Endothelial cell of umbilical vein (primary cell): Measurements from ENCODE around the gene AGAP3. TPM values are rescaled to one million over a fixed set of nuclear protein-coding genes. Genes with fewer than 3 reads are reported as not detected.

Source experiments
- BruUV-seq: library from RNA; stranded (reverse); fragments of 400-500 nt; replicated peaks from 2 replicates; lab custom pipeline; 2021; lab: Mats Ljungman, UMichigan
- CTCF ChIA-PET: fragments of 300-600, 350-600 bp; sonication (Branson Sonifier 250); formaldehyde crosslinking; loops from one replicate; lab custom pipeline; 2021; ENCODE audit warnings: antibody characterized with exemption, inconsistent platforms; lab: Charles Lee
- POLR2A ChIA-PET: fragments of 300-600, 350-600 bp; sonication (Branson Sonifier 250); formaldehyde crosslinking; loops from one replicate; lab custom pipeline; 2021; ENCODE audit warnings: antibody characterized with exemption, inconsistent platforms; lab: Charles Lee
- DNase-seq: peaks from one replicate; pipeline ENCODE4 v3.0.0-alpha.2; 2011; ENCODE audit warnings: low read depth, low spot score
- FAIRE-seq: peaks from 2 replicates; lab custom pipeline; 2011; peaks lifted over from hg19 to GRCh38; lab: Jason Lieb, UNC
- H2AFZ ChIP-seq: 2 replicates; pipeline ENCODE4 v1.6.0; 2012; ENCODE audit warnings: low read depth, low read length, control low read depth, inconsistent platforms
- H3K27ac ChIP-seq: 2 replicates; pipeline ENCODE4 v1.5.1; 2011; ENCODE audit warnings: low read depth, mild to moderate bottlenecking, control low read depth, low read length, moderate library complexity; ENCODE audit not compliant: insufficient read depth
- H3K27me3 ChIP-seq, 2 experiments: 2 replicates each; pipeline versions ENCODE4 v1.6.0 to v1.6.1; 2011; ENCODE audit warnings: low read length in 2 of 2, mixed read lengths in 1 of 2; ENCODE audit not compliant: control insufficient read depth in 2 of 2, insufficient read depth in 2 of 2
- H3K36me3 ChIP-seq, 2 experiments: 2 replicates in 1 of 2; 3 replicates in 1 of 2; pipeline ENCODE4 v1.5.1; 2011; ENCODE audit warnings: low read length in 2 of 2, mild to moderate bottlenecking in 1 of 2, moderate library complexity in 1 of 2; ENCODE audit not compliant: control insufficient read depth in 2 of 2, insufficient read depth in 2 of 2; ENCODE audit errors: extremely low read depth in 1 of 2
- H3K4me1 ChIP-seq: 3 replicates; pipeline ENCODE4 v1.5.1; 2011; ENCODE audit warnings: mild to moderate bottlenecking, low read length; ENCODE audit not compliant: control insufficient read depth, insufficient read depth; ENCODE audit errors: extremely low read depth
- H3K4me2 ChIP-seq: 2 replicates; pipeline ENCODE4 v1.6.1; 2011; ENCODE audit warnings: low read length, control low read depth, mixed read lengths; ENCODE audit not compliant: insufficient read depth
- H3K4me3 ChIP-seq, 3 experiments: fragments of 200-600 bp in 1 of 3; sonication (generic), shearing (Covaris generic) in 1 of 3; replicated peaks in 1 of 3; 2 replicates each; pipeline ENCODE4 v1.5.1; 2011 to 2016; ENCODE audit warnings: control low read depth in 3 of 3, low read length in 3 of 3, mild to moderate bottlenecking in 2 of 3, inconsistent platforms in 1 of 3, low read depth in 1 of 3, moderate library complexity in 1 of 3; ENCODE audit not compliant: insufficient read depth in 1 of 3
- H3K79me2 ChIP-seq: 2 replicates; pipeline ENCODE4 v1.6.0; 2012; ENCODE audit warnings: low read length, inconsistent platforms; ENCODE audit not compliant: control insufficient read depth, insufficient read depth
- H3K9ac ChIP-seq: replicated peaks from 2 replicates; pipeline ENCODE3; 2011; ENCODE audit warnings: low read length, control low read depth; ENCODE audit not compliant: insufficient read depth; ENCODE audit errors: extremely low read depth
- H3K9me1 ChIP-seq: replicated peaks from 3 replicates; pipeline ENCODE4 v1.6.0; 2011; ENCODE audit warnings: mild to moderate bottlenecking, low read length; ENCODE audit not compliant: control insufficient read depth, insufficient read depth; ENCODE audit errors: extremely low read depth
- H3K9me3 ChIP-seq: replicated peaks from 2 replicates; pipeline ENCODE4 v1.5.1; 2012; ENCODE audit warnings: low read length, inconsistent platforms; ENCODE audit not compliant: control insufficient read depth, insufficient read depth
- H4K20me1 ChIP-seq: replicated peaks from 2 replicates; pipeline ENCODE3; 2011; ENCODE audit warnings: mild to moderate bottlenecking, low read length; ENCODE audit not compliant: control insufficient read depth, insufficient read depth; ENCODE audit errors: extremely low read depth
- EZH2 ChIP-seq: IDR thresholded peaks from 2 replicates; pipeline ENCODE4 v1.6.1; 2012; ENCODE audit warnings: borderline replicate concordance, low read depth, mild to moderate bottlenecking, moderate library complexity, low read length, inconsistent platforms; ENCODE audit not compliant: severe bottlenecking
- FOS ChIP-seq: IDR thresholded peaks from 2 replicates; pipeline ENCODE4 v1.6.1; 2011; ENCODE audit warnings: mild to moderate bottlenecking, low read length, moderate library complexity, borderline replicate concordance; ENCODE audit not compliant: insufficient read depth
- GATA2 ChIP-seq: IDR thresholded peaks from 2 replicates; pipeline ENCODE4 v1.7.0; 2011; ENCODE audit warnings: low read depth, mild to moderate bottlenecking, moderate library complexity, mixed read lengths, low read length; ENCODE audit not compliant: insufficient read length, insufficient read depth
- JUN ChIP-seq: IDR thresholded peaks from 2 replicates; pipeline ENCODE4 v1.6.1; 2011; ENCODE audit warnings: borderline replicate concordance, low read depth; ENCODE audit not compliant: insufficient read length, insufficient read depth
- MYC ChIP-seq: IDR thresholded peaks from one replicate; pipeline ENCODE4 v1.6.1; 2011; ENCODE audit warnings: mild to moderate bottlenecking, low read depth, low read length
- POLR2A ChIP-seq: IDR thresholded peaks from 2 replicates; pipeline ENCODE4 v1.6.1; 2012; ENCODE audit warnings: low read depth, mild to moderate bottlenecking, control low read depth, low read length
- POLR2AphosphoS5 ChIP-seq: IDR thresholded peaks from 2 replicates; pipeline ENCODE4 v1.6.1; 2012; ENCODE audit warnings: low read depth, mild to moderate bottlenecking, control low read depth, low read length, moderate library complexity; ENCODE audit not compliant: insufficient read depth
- dilution Hi-C: fragments of 300-500 bp; cut with MboI; formaldehyde crosslinking; loops from one replicate; pipeline ENCODE4 v1.15.0; 2019; ENCODE audit warnings: low sequenced_read_pairs; ENCODE audit not compliant: extremely low pct_ligation_motif_present
- intact Hi-C: fragments of 100-400 bp; cut with micrococcal nuclease; formaldehyde crosslinking; loops from one replicate; pipeline ENCODE4 v1.10.0; 2022
- polyA plus RNA-seq, 4 experiments: library from polyadenylated mRNA; depleted of rRNA in 3 of 4; stranded (reverse) in 3 of 4; unstranded in 1 of 4; fragments of >200 nt; gene quantifications; 2 replicates each; pipeline versions ENCODE4 v1.2.1 to v1.2.3, GENCODE V29; 2011 to 2012; ENCODE audit warnings: missing spikeins in 1 of 4
- total RNA-seq: library from RNA; stranded (reverse); gene quantifications from 2 replicates; pipeline ENCODE4 v1.2.3, GENCODE V29; 2021
- TF ChIP-seq, protein P1 (sequence below): IDR thresholded peaks from 2 replicates; pipeline ENCODE4 v1.6.1; 2011; ENCODE audit not compliant: insufficient read depth, insufficient read length
- TF ChIP-seq, protein P2 (sequence below), 2 donors: IDR thresholded peaks; 1 replicate in 1 of 2; 2 replicates in 1 of 2; pipeline ENCODE4 v1.5.1; 2011; ENCODE audit warnings: low read length in 2 of 2, mild to moderate bottlenecking in 2 of 2, moderate library complexity in 2 of 2, control low read depth in 1 of 2, inconsistent platforms in 1 of 2, low read depth in 1 of 2; ENCODE audit not compliant: insufficient read depth in 1 of 2; ENCODE audit errors: extremely low read depth in 1 of 2

AGAP3 gene
- total and polyA plus RNA-seq, 2 donors (not counting 3 experiments of a cell fraction or from before 2014, with no cell fraction given) = 171 to 174 TPM

DNA sequence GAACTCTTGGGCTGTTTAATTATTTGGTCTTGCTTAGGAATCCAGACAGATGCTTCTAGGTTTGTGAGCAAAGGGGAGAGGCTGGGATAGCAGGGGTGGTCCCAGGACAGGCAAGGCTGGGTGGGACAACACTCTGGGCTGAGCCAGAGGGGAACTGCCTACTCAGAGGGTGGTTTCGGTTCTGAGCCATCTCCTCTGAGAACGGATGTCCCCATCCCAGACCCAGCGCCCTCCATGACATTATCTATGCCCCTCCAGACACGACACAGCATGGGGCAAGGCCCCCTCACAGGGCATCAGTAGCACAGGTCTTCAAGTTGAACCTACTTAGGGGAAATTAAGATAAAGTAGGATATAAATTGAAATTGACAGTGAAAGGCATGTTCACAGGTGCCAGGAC is 93.7 kb downstream of the AGAP3 start:
- DNase-seq (no peak), FAIRE-seq (no peak)
- Histone ChIP-seq H3K4me2 (no peak overlapping the region), H3K4me3 (no peak overlapping the region), H3K27me3 (peaks cover 3 to 8% of the 10 kb centered on the region in 2 experiments), H2AFZ (no peak overlapping the region), H3K9me1 (no peaks in the 10 kb centered on the region), H4K20me1 (no peaks in the 10 kb centered on the region), H3K4me1 (no peaks in the 10 kb centered on the region), H3K36me3 (no peaks in the 10 kb centered on the region), H3K9me3 (no peaks in the 10 kb centered on the region), H3K79me2 (no peaks in the 10 kb centered on the region), H3K27ac (no peak overlapping the region), H3K9ac (no peak overlapping the region)
- TF ChIP-seq POLR2AphosphoS5 (no peak), MYC (no peak), JUN (no peak), POLR2A (no peak), FOS (no peak), GATA2 (no peak), EZH2 (no peak)
- TF ChIP-seq, protein P1, sequence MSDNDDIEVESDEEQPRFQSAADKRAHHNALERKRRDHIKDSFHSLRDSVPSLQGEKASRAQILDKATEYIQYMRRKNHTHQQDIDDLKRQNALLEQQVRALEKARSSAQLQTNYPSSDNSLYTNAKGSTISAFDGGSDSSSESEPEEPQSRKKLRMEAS = no peak
- TF ChIP-seq, protein P2, sequence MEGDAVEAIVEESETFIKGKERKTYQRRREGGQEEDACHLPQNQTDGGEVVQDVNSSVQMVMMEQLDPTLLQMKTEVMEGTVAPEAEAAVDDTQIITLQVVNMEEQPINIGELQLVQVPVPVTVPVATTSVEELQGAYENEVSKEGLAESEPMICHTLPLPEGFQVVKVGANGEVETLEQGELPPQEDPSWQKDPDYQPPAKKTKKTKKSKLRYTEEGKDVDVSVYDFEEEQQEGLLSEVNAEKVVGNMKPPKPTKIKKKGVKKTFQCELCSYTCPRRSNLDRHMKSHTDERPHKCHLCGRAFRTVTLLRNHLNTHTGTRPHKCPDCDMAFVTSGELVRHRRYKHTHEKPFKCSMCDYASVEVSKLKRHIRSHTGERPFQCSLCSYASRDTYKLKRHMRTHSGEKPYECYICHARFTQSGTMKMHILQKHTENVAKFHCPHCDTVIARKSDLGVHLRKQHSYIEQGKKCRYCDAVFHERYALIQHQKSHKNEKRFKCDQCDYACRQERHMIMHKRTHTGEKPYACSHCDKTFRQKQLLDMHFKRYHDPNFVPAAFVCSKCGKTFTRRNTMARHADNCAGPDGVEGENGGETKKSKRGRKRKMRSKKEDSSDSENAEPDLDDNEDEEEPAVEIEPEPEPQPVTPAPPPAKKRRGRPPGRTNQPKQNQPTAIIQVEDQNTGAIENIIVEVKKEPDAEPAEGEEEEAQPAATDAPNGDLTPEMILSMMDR (IDR thresholded peaks at IDR 0.05; ENCODE audit: extremely low read depth in 1 of 2, insufficient read depth in 1 of 2, low read depth in 1 of 2, low read length in 2 of 2) = no peak
- BruUV-seq = no TSS peak
- CTCF ChIA-PET = interaction anchor here (0.9 to 1.6 kb wide), 2 partner anchors 12 to 56 kb away, joined by 4 to 5 read pairs; partner anchors contain the start of gene GBX1
- intact Hi-C loops = no loop called here
- dilution Hi-C loops = no loop called here
- POLR2A ChIA-PET = no interaction called here
